ENCODE data around the gene SLC7A5. TPM values are rescaled to one million over a fixed set of nuclear protein-coding genes. Genes with fewer than 3 reads are reported as not detected.
"Not testable (repeated sequence)": the region's sequence is repeated elsewhere in the genome, so short reads cannot be mapped to it uniquely, and the experiment has no call there.

SLC7A5 gene
- total RNA-seq (2014; rRNA removed; shearing (Covaris generic)), result 22.1 and 41.7 TPM in 2 replicates

DNA sequence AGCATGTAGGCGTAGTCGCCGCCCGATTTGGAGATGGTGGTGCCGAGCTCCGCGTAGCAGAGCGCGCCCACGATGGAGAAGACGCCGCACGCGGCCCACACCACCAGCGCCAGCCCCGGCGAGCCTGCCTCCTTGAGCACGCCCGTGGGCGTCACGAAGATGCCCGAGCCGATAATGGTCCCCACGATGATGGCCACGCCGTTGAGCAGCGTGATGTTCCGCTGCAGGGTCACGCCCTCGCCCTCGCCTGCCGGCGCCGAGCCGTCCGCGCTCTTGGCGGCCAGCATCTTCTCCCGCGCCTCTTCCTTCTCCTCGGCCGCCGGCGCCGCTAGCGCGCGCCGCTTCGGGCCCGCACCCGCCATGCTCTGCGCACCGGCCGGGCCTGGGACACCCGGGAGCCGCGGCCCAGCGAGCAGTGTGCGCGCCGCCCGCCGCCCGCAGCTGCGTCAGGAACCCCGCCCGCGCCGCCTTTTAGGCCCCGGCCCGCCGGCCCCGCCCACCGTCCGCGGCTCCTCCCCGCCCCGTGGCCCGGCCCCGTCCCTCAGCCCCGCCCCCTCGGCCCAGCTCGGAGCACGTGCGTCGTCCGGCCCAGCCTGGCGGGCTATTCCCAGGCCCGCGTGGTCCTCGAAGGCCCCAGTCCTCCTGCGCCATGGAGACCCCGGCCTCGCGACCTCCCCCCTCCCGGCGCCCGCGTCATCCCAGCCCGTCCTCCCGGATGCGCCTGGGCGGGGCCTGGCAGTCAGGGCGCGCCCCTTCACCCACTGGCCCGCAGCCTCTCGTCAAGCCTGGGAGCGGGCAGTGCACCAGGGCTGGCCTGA is at the start of gene SLC7A5:
SLC7A5 (minus strand) TSS at position 447 of the 818 bp plus-strand sequence; CDS start at position 362, 85 bp downstream.
- peak; percentile 45 for DNase-seq (ENCODE audit: low read depth)

GRCh38 chr16:87918338-87918737 is 49.0 kb upstream of the SLC7A5 start:
- peak; percentile 73 for DNase-seq (ENCODE audit: low read depth)

GRCh38 chr16:87917503-87917902 is 48.2 kb upstream of the SLC7A5 start:
- no peak for DNase-seq (ENCODE audit: low read depth)

- DNase-seq (ENCODE audit: low read depth), result no peak
Measured at GRCh38 chr16:87914812-87915211, 45.5 kb upstream of the SLC7A5 start.

GRCh38 chr16:87914021-87914725 is 44.9 kb upstream of the SLC7A5 start:
- not testable (repeated sequence) for DNase-seq (ENCODE audit: low read depth)

DNA sequence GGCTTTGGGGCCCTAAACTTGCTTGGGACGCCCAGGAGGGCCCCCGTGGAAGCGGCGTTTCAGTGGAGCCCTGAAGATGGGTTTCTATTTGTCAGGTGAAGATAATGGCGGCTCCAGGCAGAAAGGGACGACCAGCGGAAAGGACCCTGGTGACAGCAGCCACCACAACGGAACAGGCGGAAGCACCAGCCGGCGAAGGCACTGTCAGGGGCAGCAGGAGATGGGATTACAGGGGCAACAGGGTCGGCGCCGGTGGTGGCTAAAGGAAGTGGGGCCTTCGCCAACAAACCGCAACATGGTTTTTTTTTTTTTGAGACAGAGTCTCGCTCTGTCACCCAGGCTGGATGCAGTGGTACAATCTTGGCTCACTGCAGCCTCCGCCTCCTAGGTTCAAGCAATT is 43.4 kb upstream of the SLC7A5 start:
- not testable (repeated sequence) for DNase-seq (ENCODE audit: low read depth)

DNA sequence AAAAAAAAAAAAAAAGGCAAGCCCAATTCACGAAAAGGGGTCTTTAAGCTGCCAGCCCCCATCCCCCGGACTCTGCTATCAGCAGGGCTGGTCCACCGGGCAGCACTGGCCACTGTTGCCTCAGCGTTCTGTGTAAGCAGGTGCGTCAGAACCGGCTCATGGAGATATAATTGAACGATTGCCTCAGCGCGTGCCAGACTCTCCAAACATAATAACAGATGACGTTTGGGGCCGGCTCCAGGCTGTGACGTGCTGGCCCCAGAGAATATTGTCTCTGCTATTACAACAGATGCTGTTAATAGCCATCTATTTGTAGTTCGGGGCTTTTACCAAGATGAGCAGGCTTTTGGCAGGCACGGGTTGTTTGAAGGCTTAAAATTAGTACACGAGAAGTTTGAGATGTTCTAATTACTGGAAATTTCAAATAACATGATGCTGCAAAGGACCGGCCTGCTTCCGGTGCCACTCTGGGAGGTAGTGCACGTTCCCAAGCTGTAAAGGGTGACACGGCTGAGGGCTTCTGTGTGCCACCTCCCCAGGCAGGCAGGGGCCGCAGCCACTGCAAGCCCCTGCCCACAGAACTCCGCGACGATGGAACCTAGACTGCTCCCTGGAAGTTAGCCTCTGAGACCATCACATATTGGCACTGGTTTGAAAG is 41.9 kb upstream of the SLC7A5 start:
- DNase-seq (ENCODE audit: low read depth), result peak; percentile 62

DNA sequence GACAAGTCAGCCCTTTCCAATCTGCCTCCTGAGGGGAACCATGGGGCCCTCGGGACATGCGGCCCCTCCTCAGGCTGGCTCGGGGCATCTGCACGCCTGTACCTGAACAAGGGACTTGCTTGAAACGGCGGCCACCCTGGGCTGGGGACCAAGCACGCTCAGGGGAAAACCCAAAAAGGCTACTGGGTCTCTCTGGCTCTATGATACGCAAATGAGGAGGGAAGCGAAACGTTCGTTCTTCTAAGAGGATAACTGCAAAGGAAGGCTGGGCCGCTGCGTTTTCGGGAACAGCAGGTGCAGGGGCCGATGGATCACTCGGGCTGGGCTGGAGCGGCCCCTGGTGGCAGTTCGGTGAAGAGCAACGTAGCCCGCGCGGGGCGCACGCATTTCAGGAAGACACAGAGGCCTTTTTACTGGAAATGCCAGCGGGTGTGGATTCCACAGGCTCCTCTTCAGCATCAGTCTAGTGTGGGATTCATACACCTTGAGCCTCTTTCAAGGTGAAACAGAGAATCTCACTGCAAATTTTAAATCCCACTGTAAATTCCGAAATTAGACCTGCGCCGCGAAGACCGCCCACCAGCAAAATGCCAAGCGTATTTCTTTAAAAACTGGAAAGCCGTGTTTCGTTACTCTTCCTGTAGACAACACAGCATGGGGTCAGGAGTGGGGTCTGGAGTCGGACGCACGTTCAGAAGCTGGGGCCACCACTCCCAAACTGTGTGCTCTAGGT is 40.1 kb upstream of the SLC7A5 start:
- DNase-seq (ENCODE audit: low read depth), result peak; percentile 55

DNA sequence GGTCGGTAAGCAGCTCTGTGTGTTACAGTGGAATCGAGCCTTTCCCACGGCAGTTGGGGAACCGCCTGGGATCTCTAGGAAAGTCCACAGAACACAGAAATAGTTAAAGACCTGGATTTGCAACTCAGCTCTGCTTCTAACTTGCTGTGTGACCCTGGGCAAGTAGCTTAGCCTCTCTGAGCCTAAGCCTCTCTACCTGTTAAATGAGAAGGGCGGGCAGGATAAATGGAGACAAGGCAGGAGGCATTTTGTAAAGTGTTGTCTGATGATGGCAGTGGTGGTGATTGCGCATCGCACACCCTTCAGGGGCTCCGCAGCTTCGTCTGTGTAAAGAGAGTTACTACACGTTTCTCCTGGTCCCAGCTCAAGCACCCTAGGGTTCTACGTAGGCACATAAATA is 38.8 kb upstream of the SLC7A5 start:
- DNase-seq (ENCODE audit: low read depth), result not testable (repeated sequence)

DNA sequence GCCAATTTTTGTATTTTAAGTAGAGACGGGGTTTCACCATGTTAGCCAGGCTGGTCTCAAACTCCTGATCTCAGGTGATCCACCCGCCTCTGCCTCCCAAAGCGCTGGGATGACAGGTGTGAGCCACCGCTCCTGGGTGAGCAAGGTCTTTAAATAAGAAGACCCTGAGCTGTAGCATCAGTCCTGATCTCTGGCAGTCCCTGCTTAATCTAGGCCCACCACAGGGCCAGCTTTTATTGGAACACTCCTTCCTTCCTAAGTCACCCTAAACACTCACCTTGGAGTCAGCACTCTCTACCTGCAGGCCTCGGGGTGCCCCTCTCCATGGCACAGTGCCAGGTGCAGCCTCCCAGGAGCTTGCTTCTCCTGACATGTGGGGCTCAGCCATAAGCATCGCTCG is 36.2 kb upstream of the SLC7A5 start:
- not testable (repeated sequence) for DNase-seq (ENCODE audit: low read depth)

GRCh38 chr16:87904963-87905362 is 35.7 kb upstream of the SLC7A5 start:
- DNase-seq (ENCODE audit: low read depth), result not testable (repeated sequence)

GRCh38 chr16:87900489-87900888 is 31.2 kb upstream of the SLC7A5 start:
- DNase-seq (ENCODE audit: low read depth), result not testable (repeated sequence)

- no peak for DNase-seq (ENCODE audit: low read depth)
Measured at GRCh38 chr16:87897521-87898505, 28.5 kb upstream of the SLC7A5 start.

DNA sequence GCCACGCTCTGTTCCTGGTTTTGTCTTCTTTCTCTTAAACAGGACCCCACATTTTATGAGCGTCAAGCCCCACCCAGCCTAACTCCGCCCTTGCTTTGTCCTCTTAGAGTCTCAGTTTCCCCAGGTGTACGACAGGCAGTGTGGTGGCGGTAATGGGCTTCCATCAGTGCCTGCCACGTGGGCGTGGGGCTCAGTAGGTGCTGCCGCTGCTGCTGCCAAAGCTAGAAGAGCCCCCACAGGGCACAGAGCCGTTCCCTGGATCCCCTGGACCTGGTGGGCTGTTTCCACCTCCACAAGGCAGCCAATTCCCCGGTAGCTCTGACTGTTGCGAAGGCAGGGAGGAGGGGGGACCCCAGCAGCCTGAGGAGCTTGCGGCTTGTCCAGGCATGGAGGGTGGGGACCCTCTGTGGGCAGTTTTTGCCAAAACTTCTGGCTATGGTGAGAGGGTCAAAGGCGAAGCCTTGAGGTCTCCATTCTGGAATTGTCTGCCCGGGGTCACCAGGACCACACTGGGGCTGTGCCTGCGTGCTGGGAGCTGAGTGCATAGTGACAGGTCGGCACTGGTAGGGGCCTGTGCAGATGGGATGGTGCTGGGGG is 27.7 kb upstream of the SLC7A5 start:
- not testable (repeated sequence) for DNase-seq (ENCODE audit: low read depth)

GRCh38 chr16:87896176-87896890 is 27.0 kb upstream of the SLC7A5 start:
- DNase-seq (ENCODE audit: low read depth), result peak; percentile 51

GRCh38 chr16:87895641-87896141 is 26.4 kb upstream of the SLC7A5 start:
- DNase-seq (ENCODE audit: low read depth), result peak; percentile 45

DNA sequence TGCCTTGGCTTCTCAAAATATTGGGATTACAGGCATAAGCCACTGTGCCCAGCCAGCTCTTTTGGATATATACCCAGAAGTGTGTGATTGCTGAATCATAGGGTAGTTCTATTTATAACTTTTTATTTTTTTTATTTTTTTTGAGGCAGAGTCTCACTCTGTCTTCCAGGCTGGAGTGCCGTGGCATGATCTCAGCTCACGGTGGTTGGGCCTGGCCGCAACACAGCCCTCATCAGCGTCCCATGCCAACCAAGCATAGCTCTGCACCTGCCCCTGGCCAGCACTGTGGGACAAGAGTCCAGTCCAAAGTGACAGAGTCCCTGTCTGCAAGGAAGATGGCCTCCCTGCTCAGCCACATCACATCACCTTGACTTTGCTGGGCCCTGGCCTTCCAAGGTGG is 24.7 kb upstream of the SLC7A5 start:
- DNase-seq (ENCODE audit: low read depth), result peak; percentile 56

- DNase-seq (ENCODE audit: low read depth), result no peak
Measured at GRCh38 chr16:87891764-87892163, 22.5 kb upstream of the SLC7A5 start.

DNA sequence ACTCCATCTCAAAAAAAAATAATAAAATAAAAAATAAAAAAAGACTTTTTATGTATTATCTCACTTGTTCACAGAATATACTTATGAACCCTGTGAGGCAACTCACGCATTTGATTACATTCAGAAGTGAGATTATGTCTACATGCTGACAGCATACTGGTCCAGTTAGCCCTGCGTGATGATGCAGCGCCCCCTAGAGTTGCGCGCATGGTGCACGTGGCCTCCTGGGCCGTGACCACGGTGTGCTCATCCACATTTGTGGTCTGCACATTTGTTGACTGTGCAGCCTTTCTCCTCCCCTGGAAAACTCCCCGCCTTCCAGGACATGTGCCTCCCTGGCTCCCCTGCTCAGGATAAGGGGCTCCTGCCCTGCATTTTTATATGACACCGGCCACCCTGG is 20.5 kb upstream of the SLC7A5 start:
- not testable (repeated sequence) for DNase-seq (ENCODE audit: low read depth)
